NOMO-1 (cell line): ENCODE results near the gene NOTCH1.

Experiments
- DNase-seq, 2 experiments: peaks; one replicate each; lab custom pipeline; 2025; ENCODE audit not compliant: unreplicated experiment in 2 of 2; lab: John Stamatoyannopoulos, UW

Gene NOTCH1

GRCh38 chr9:136547508-136548215 lies 1.8 kb upstream of the NOTCH1 start:
- DNase-seq, result no peak

- DNase-seq, result peak; percentile 39 to 60
Measured at GRCh38 chr9:136546697-136547501, 1.1 kb upstream of the NOTCH1 start.

GRCh38 chr9:136545692-136545964 lies 220 bp downstream of the NOTCH1 start:
- DNase-seq, result no peak

GRCh38 chr9:136544964-136545691 lies 720 bp downstream of the NOTCH1 start:
- DNase-seq, result peak in 1 of 2 experiments; percentile 22

- no peak for DNase-seq
Measured at GRCh38 chr9:136544548-136544963, 1.3 kb downstream of the NOTCH1 start.

- DNase-seq, result no peak
Measured at GRCh38 chr9:136543830-136544547, 1.9 kb downstream of the NOTCH1 start.

GRCh38 chr9:136543280-136543679 lies 2.6 kb downstream of the NOTCH1 start:
- DNase-seq, result no peak

- no peak for DNase-seq
Measured at GRCh38 chr9:136542241-136543040, 3.4 kb downstream of the NOTCH1 start.

GRCh38 chr9:136541709-136542108 lies 4.1 kb downstream of the NOTCH1 start:
- DNase-seq, result no peak

GRCh38 chr9:136541179-136541578 lies 4.7 kb downstream of the NOTCH1 start:
- DNase-seq, result no peak

GRCh38 chr9:136539427-136540421 lies 6.1 kb downstream of the NOTCH1 start:
- peak; percentile 99 to 100 for DNase-seq

- DNase-seq, result peak; percentile 59 to 86
Measured at GRCh38 chr9:136538599-136539426, 7.0 kb downstream of the NOTCH1 start.

- no peak for DNase-seq
Measured at GRCh38 chr9:136537896-136538598, 7.8 kb downstream of the NOTCH1 start.

GRCh38 chr9:136537411-136537810 lies 8.4 kb downstream of the NOTCH1 start:
- DNase-seq, result no peak

GRCh38 chr9:136536721-136537241 lies 9.1 kb downstream of the NOTCH1 start:
- DNase-seq, result no peak

GRCh38 chr9:136536051-136536720 lies 9.7 kb downstream of the NOTCH1 start:
- DNase-seq, result no peak

GRCh38 chr9:136535070-136535469 lies 10.8 kb downstream of the NOTCH1 start:
- no peak for DNase-seq
